GM20000 (cell line): ENCODE measurements around the gene MPPED1.

Experiments
- DNase-seq: peaks from one replicate; pipeline ENCODE4 v3.0.0; 2012; ENCODE audit warnings: low spot score
- CTCF ChIP-seq: IDR thresholded peaks from 2 replicates; pipeline ENCODE4 v1.5.1; 2012; ENCODE audit warnings: mild to moderate bottlenecking, control low read depth; ENCODE audit errors: extremely low read depth, missing control alignments

MPPED1 gene

GRCh38 chr22:43411869-43412807, at the start of gene MPPED1:
Gene MPPED1 (plus strand): TSS chr22:43412014. CDS start chr22:43424986, 12,972 bp downstream.
- TF ChIP-seq CTCF = no peak
- DNase-seq = no peak

GRCh38 chr22:43363315-43364168, 48.3 kb upstream of the MPPED1 start:
- no peak for TF ChIP-seq CTCF
- no peak for DNase-seq

- DNase-seq = no peak
- no peak for TF ChIP-seq CTCF
Observed at GRCh38 chr22:43364169-43364435, 47.7 kb upstream of the MPPED1 start.

GRCh38 chr22:43365715-43366440, 45.9 kb upstream of the MPPED1 start:
- no peak for TF ChIP-seq CTCF
- no peak for DNase-seq

- no peak for TF ChIP-seq CTCF
- DNase-seq = no peak
Observed at GRCh38 chr22:43370036-43370435, 41.8 kb upstream of the MPPED1 start.

- TF ChIP-seq CTCF = no peak
Observed at GRCh38 chr22:43375951-43376455, 35.8 kb upstream of the MPPED1 start.

More at GRCh38 chr22:43375951-43376455, 35.8 kb upstream of the MPPED1 start:
- no peak for DNase-seq
